ENCODE data around the gene PELO.

Gene PELO

GRCh38 chr5:52796516-52797103, 8.9 kb downstream of the PELO start:
- in situ Hi-C loops (cut with MboI; ENCODE audit: low pct_unique_long_range_greater_than_20kb, low sequenced_read_pairs): no loop called here
- no peak for DNase-seq

- in situ Hi-C loops (cut with MboI; ENCODE audit: low pct_unique_long_range_greater_than_20kb, low sequenced_read_pairs): no loop called here
- peak; percentile 41 for DNase-seq
Measured at GRCh38 chr5:52798938-52799337, 11.2 kb downstream of the PELO start.

GRCh38 chr5:52799358-52799982, 11.8 kb downstream of the PELO start:
- no peak for DNase-seq
- in situ Hi-C loops (cut with MboI; ENCODE audit: low pct_unique_long_range_greater_than_20kb, low sequenced_read_pairs): no loop called here

GRCh38 chr5:52799983-52800393, 12.3 kb downstream of the PELO start:
- in situ Hi-C loops (cut with MboI; ENCODE audit: low pct_unique_long_range_greater_than_20kb, low sequenced_read_pairs): no loop called here
- peak; percentile 98 for DNase-seq

- in situ Hi-C loops (cut with MboI; ENCODE audit: low pct_unique_long_range_greater_than_20kb, low sequenced_read_pairs): no loop called here
- peak; percentile 67 for DNase-seq
Measured at GRCh38 chr5:52800394-52801213, 12.9 kb downstream of the PELO start.

GRCh38 chr5:52801329-52801728, 13.6 kb downstream of the PELO start:
- peak; percentile 28 for DNase-seq
- in situ Hi-C loops (cut with MboI; ENCODE audit: low pct_unique_long_range_greater_than_20kb, low sequenced_read_pairs): no loop called here

GRCh38 chr5:52802272-52802973, 14.7 kb downstream of the PELO start:
- DNase-seq: no peak
- in situ Hi-C loops (cut with MboI; ENCODE audit: low pct_unique_long_range_greater_than_20kb, low sequenced_read_pairs): no loop called here

- no peak for DNase-seq
- in situ Hi-C loops (cut with MboI; ENCODE audit: low pct_unique_long_range_greater_than_20kb, low sequenced_read_pairs): no loop called here
Measured at GRCh38 chr5:52802974-52803336, 15.2 kb downstream of the PELO start.

GRCh38 chr5:52804387-52804791, 16.7 kb downstream of the PELO start:
- in situ Hi-C loops (cut with MboI; ENCODE audit: low pct_unique_long_range_greater_than_20kb, low sequenced_read_pairs): no loop called here

GRCh38 chr5:52804981-52805380, 17.3 kb downstream of the PELO start:
- in situ Hi-C loops (cut with MboI; ENCODE audit: low pct_unique_long_range_greater_than_20kb, low sequenced_read_pairs): no loop called here
- DNase-seq: peak; percentile 18

More at GRCh38 chr5:52804387-52804791, 16.7 kb downstream of the PELO start:
- DNase-seq: no peak

GRCh38 chr5:52805615-52806014, 17.9 kb downstream of the PELO start:
- peak; percentile 14 for DNase-seq
- in situ Hi-C loops (cut with MboI; ENCODE audit: low pct_unique_long_range_greater_than_20kb, low sequenced_read_pairs): no loop called here

GRCh38 chr5:52807037-52807436, 19.3 kb downstream of the PELO start:
- in situ Hi-C loops (cut with MboI; ENCODE audit: low pct_unique_long_range_greater_than_20kb, low sequenced_read_pairs): no loop called here
- no peak for DNase-seq

- no peak for DNase-seq
- in situ Hi-C loops (cut with MboI; ENCODE audit: low pct_unique_long_range_greater_than_20kb, low sequenced_read_pairs): no loop called here
Measured at GRCh38 chr5:52807723-52808122, 20.0 kb downstream of the PELO start.

GRCh38 chr5:52808316-52808901, 20.7 kb downstream of the PELO start:
- in situ Hi-C loops (cut with MboI; ENCODE audit: low pct_unique_long_range_greater_than_20kb, low sequenced_read_pairs): no loop called here
- DNase-seq: no peak

- in situ Hi-C loops (cut with MboI; ENCODE audit: low pct_unique_long_range_greater_than_20kb, low sequenced_read_pairs): no loop called here
- no peak for DNase-seq
Measured at GRCh38 chr5:52809884-52810283, 22.2 kb downstream of the PELO start.

- in situ Hi-C loops (cut with MboI; ENCODE audit: low pct_unique_long_range_greater_than_20kb, low sequenced_read_pairs): no loop called here
- DNase-seq: no peak
Measured at GRCh38 chr5:52810426-52810825, 22.7 kb downstream of the PELO start.

- no peak for DNase-seq
- in situ Hi-C loops (cut with MboI; ENCODE audit: low pct_unique_long_range_greater_than_20kb, low sequenced_read_pairs): no loop called here
Measured at GRCh38 chr5:52811067-52811749, 23.5 kb downstream of the PELO start.

- DNase-seq: no peak
- in situ Hi-C loops (cut with MboI; ENCODE audit: low pct_unique_long_range_greater_than_20kb, low sequenced_read_pairs): no loop called here
Measured at GRCh38 chr5:52814352-52815148, 26.8 kb downstream of the PELO start.
